Measurements from ENCODE around the gene KIF17. TPM values are rescaled to one million over a fixed set of nuclear protein-coding genes. Genes with fewer than 3 reads are reported as not detected.
A peak's percentile ranks its signal among the peaks of the same experiment; 100 is the strongest.

KIF17 gene
- total RNA-seq, 3 donors from 2014 or later (not counting 1 experiment from before 2014, with no cell fraction given): not detected

GRCh38 chr1:20697563-20697962, 20.2 kb downstream of the KIF17 start:
- DNase-seq: no peak
- H3K9me3 Mint-ChIP-seq: no peaks in the 10 kb centered on the region
- no peaks in the 10 kb centered on the region for H3K27me3 ChIP-seq (ENCODE audit: control insufficient read depth, insufficient read depth, low read length)
- peaks cover 0 to 6% of the 10 kb centered on the region in 2 donors for H3K27me3 Mint-ChIP-seq (ENCODE audit: low read depth in 2 of 2)
- no peaks in the 10 kb centered on the region for H3K9me3 ChIP-seq (ENCODE audit: control insufficient read depth, insufficient read depth, low read length)
- no peak overlapping the region for H3K27ac Mint-ChIP-seq
- H3K4me3 ChIP-seq (ENCODE audit: low read length): no peak overlapping the region
- no peaks in the 10 kb centered on the region for H3K36me3 Mint-ChIP-seq
- no peak overlapping the region for H3K4me3 Mint-ChIP-seq
- no peaks in the 10 kb centered on the region for H3K36me3 ChIP-seq (ENCODE audit: control insufficient read depth, insufficient read depth, low read length)
- intact Hi-C loops (cut with micrococcal nuclease): loop anchor here (2.0 kb wide), 1 partner anchor 89 kb away; the partner anchor contains the start of gene HP1BP3
- 93% methylated on average over 12 of the region's 12 CpGs for WGBS (ENCODE audit: insufficient coverage)
- H3K4me1 ChIP-seq (ENCODE audit: control insufficient read depth, insufficient read depth, low read length): peaks cover 12% of the 10 kb centered on the region
- no peak for ATAC-seq
- no peak overlapping the region for H3K27ac ChIP-seq (ENCODE audit: low read length)
- TF ChIP-seq CTCF (IDR thresholded peaks at IDR 0.05): no peak
- peaks cover 11 to 13% of the 10 kb centered on the region in 2 donors for H3K4me1 Mint-ChIP-seq

DNA sequence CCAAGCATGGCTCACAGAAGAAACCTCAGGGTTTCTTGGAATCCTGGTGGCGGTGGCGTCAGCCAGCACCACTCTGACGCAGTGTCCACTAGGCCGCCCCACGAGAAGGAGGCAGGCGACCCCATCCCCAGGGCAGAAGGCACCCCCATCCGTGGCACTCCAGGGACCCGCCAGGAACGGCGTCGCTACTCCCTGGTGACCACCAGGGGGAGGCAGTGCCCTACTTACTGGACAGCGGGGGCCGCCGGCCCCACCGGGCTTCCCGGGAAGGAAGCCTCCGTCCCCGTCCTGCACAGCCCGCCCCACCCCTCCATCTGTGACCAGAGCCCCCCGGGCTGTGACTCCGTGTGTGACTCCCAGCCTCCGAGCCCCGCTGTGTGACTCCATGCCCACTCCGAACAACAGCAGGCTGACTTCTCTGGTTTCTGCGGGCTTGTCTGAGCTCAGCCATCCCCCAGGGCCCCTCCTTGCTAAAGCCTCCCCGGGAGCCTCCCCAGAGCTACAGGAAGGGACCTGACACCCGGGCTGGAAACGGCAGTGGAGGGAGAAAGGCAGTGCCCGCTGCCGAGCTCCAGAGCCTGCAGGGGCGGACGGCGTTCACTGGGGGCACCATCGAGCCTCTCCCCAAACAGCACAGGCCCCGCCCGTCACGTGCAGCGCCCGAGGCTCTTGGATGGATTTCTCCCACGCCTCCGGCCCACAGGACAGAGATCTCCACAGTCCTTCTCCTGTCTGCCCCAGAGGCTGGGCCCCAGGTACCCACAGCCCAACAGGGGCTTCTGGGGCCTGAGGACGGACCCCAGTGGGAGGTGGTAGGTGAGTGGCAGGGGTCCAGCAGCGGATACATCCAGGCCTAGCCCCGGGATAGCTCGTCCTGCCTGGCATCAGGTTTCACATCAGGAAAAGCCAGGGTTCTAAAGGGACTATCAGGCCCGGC, 21.1 kb downstream of the KIF17 start:
- H3K4me3 Mint-ChIP-seq: peak overlapping the region; percentile 95
- Histone ChIP-seq H3K4me1 (ENCODE audit: control insufficient read depth, insufficient read depth, low read length) (peaks cover 12% of the 10 kb centered on the region), H3K36me3 (ENCODE audit: control insufficient read depth, insufficient read depth, low read length) (no peaks in the 10 kb centered on the region), H3K9me3 (ENCODE audit: control insufficient read depth, insufficient read depth, low read length) (no peaks in the 10 kb centered on the region), H3K27ac (ENCODE audit: low read length) (no peak overlapping the region), H3K27me3 (ENCODE audit: control insufficient read depth, insufficient read depth, low read length) (no peaks in the 10 kb centered on the region), H3K4me3 (ENCODE audit: low read length) (peak overlapping the region; percentile 66)
- DNase-seq: peak; percentile 69 to 84
- no peaks in the 10 kb centered on the region for H3K36me3 Mint-ChIP-seq
- ATAC-seq: peak; percentile 91 to 94 (median 93)
- H3K9me3 Mint-ChIP-seq: no peaks in the 10 kb centered on the region
- intact Hi-C loops (cut with micrococcal nuclease): loop anchor here (1.0 to 2.0 kb wide), 3 partner anchors 37 to 499 kb away; partner anchors contain the start of gene HP1BP3
- H3K27ac Mint-ChIP-seq: peak overlapping the region; percentile 14 to 83
- WGBS (ENCODE audit: insufficient coverage): 5% methylated on average over 46 of the region's 46 CpGs
- peaks cover 0 to 6% of the 10 kb centered on the region in 2 donors for H3K27me3 Mint-ChIP-seq (ENCODE audit: low read depth in 2 of 2)
- peak; percentile 99 for TF ChIP-seq CTCF (IDR thresholded peaks at IDR 0.05)
- peaks cover 11 to 13% of the 10 kb centered on the region in 2 donors for H3K4me1 Mint-ChIP-seq

GRCh38 chr1:20695515-20695914, 22.3 kb downstream of the KIF17 start:
- no peak for ATAC-seq
- Histone ChIP-seq H3K36me3 (ENCODE audit: control insufficient read depth, insufficient read depth, low read length) (no peaks in the 10 kb centered on the region), H3K4me3 (ENCODE audit: low read length) (no peak overlapping the region), H3K4me1 (ENCODE audit: control insufficient read depth, insufficient read depth, low read length) (peaks cover 12% of the 10 kb centered on the region), H3K27me3 (ENCODE audit: control insufficient read depth, insufficient read depth, low read length) (no peaks in the 10 kb centered on the region), H3K9me3 (ENCODE audit: control insufficient read depth, insufficient read depth, low read length) (no peaks in the 10 kb centered on the region), H3K27ac (ENCODE audit: low read length) (no peak overlapping the region)
- TF ChIP-seq CTCF (IDR thresholded peaks at IDR 0.05): no peak
- Mint-ChIP-seq H3K36me3 (no peaks in the 10 kb centered on the region), H3K9me3 (no peaks in the 10 kb centered on the region), H3K4me1 (peaks cover 11 to 13% of the 10 kb centered on the region in 2 donors), H3K27me3 (ENCODE audit: low read depth in 2 of 2) (peaks cover 0 to 6% of the 10 kb centered on the region in 2 donors), H3K27ac (peak overlapping the region in 1 of 2 donors; percentile 83), H3K4me3 (no peak overlapping the region)
- DNase-seq: no peak
- intact Hi-C loops (cut with micrococcal nuclease): no loop called here
- 86% methylated on average over 10 of the region's 10 CpGs for WGBS (ENCODE audit: insufficient coverage)

Data from natural killer cell (primary cell).